Measurements from ENCODE around the gene ELP4. TPM values are rescaled to one million over a fixed set of nuclear protein-coding genes. Genes with fewer than 3 reads are reported as not detected.
A peak's percentile ranks its signal among the peaks of the same experiment; 100 is the strongest.

The ELP4 gene
- total and polyA plus RNA-seq, 2 experiments from 2014 or later: 28.2 to 38.3 TPM

DNA sequence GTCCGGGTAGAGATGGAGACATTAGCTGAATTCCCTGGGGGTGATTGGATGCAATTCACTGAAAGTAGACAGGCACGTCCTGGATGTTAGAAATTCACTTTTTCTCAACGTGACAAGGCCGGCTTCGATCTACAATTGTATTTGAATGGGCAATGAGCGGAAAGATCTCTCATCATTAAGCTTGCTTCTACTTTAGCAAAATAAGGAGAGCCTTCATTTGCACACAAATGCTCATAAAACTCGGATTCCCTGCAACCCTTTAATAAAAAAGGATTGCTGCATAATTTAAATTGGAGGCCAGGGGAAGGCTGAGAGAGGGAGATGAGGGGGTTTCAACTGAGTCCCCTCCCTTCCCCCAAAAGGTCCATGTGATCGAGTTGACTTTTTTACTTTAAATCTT, 312.2 kb downstream of the ELP4 start:
- Histone ChIP-seq H3F3A (replicated peaks; ENCODE audit: low read depth) (peaks cover 62% of the 10 kb centered on the region), H4K20me1 (replicated peaks; ENCODE audit: insufficient read depth) (no peaks in the 10 kb centered on the region), H3K27me3 (ENCODE audit: insufficient read depth) (peaks cover 97% of the 10 kb centered on the region), H3K79me2 (replicated peaks; ENCODE audit: insufficient read depth) (no peaks in the 10 kb centered on the region), H3K4me1 (ENCODE audit: insufficient read depth) (peaks cover 73% of the 10 kb centered on the region), H3K4me2 (peak overlapping the region; percentile 74), H2AFZ (no peak overlapping the region), H3K9me2 (ENCODE audit: insufficient read depth) (no peaks in the 10 kb centered on the region), H3K36me3 (ENCODE audit: insufficient read depth) (no peaks in the 10 kb centered on the region), H3K27ac (ENCODE audit: low read depth) (no peak overlapping the region), H3K4me3 (peak overlapping the region; percentile 71)
- Mint-ChIP-seq H3K36me3 (ENCODE audit: low read depth) (no peaks in the 10 kb centered on the region), H3K4me1 (peaks cover 67% of the 10 kb centered on the region), H3K9me3 (no peaks in the 10 kb centered on the region), H3K27ac (no peak overlapping the region), H3K4me3 (peak overlapping the region; percentile 57), H3K27me3 (ENCODE audit: insufficient read depth, low read depth, poor library complexity) (peaks cover 100% of the 10 kb centered on the region)
- TF ChIP-seq JUNB (IDR thresholded peaks at IDR 0.05; ENCODE audit: unreplicated experiment): no peak
- ATAC-seq (no peak), DNase-seq (ENCODE audit: low spot score) (peak; percentile 30)

GRCh38 chr11:31822175-31822926, 312.8 kb downstream of the ELP4 start:
- H3K36me3 Mint-ChIP-seq (ENCODE audit: low read depth): no peaks in the 10 kb centered on the region
- no peak overlapping the region for H3K27ac ChIP-seq (ENCODE audit: low read depth)
- no peak for ATAC-seq
- no peaks in the 10 kb centered on the region for H4K20me1 ChIP-seq (replicated peaks; ENCODE audit: insufficient read depth)
- no peak overlapping the region for H2AFZ ChIP-seq
- peak overlapping the region; percentile 71; the same call in 1 of the 2 replicates for H3K4me3 ChIP-seq
- H3K36me3 ChIP-seq (ENCODE audit: insufficient read depth): no peaks in the 10 kb centered on the region
- H3K4me2 ChIP-seq: peak overlapping the region; percentile 74
- TF ChIP-seq EZH2 (IDR thresholded peaks at IDR 0.05; ENCODE audit: low read depth, unreplicated experiment) (peak; percentile 59), EZH2phosphoT487 (IDR thresholded peaks at IDR 0.05; ENCODE audit: unreplicated experiment) (no peak), STAT1 (IDR thresholded peaks at IDR 0.05; ENCODE audit: unreplicated experiment) (no peak), ZNF462 (CRISPR knock-in tag; IDR thresholded peaks at IDR 0.05) (no peak), ETS1 (IDR thresholded peaks at IDR 0.05) (no peak), ZNF114 (CRISPR knock-in tag; IDR thresholded peaks at IDR 0.05) (no peak), CTCF (conservative IDR thresholded peaks at IDR 0.05; ENCODE audit: low read depth in 2 of 2) (no peak)
- H3K9me3 Mint-ChIP-seq: no peaks in the 10 kb centered on the region
- H3K27ac Mint-ChIP-seq: no peak overlapping the region
- peaks cover 97% of the 10 kb centered on the region for H3K27me3 ChIP-seq (ENCODE audit: insufficient read depth)
- H3K79me2 ChIP-seq (replicated peaks; ENCODE audit: insufficient read depth): no peaks in the 10 kb centered on the region
- H3K4me1 ChIP-seq (ENCODE audit: insufficient read depth): peaks cover 71% of the 10 kb centered on the region
- peaks cover 61% of the 10 kb centered on the region for H3F3A ChIP-seq (replicated peaks; ENCODE audit: low read depth)
- no peaks in the 10 kb centered on the region for H3K9me2 ChIP-seq (ENCODE audit: insufficient read depth)
- peaks cover 98% of the 10 kb centered on the region for H3K27me3 Mint-ChIP-seq (ENCODE audit: insufficient read depth, low read depth, poor library complexity)
- no peak overlapping the region for H3K4me3 Mint-ChIP-seq
- peaks cover 66% of the 10 kb centered on the region for H3K4me1 Mint-ChIP-seq
- peak; percentile 36 for DNase-seq (ENCODE audit: low spot score)
